Measurements from ENCODE around the gene NDUFAF3.
A peak's percentile ranks its signal among the peaks of the same experiment; 100 is the strongest.

Gene NDUFAF3

DNA sequence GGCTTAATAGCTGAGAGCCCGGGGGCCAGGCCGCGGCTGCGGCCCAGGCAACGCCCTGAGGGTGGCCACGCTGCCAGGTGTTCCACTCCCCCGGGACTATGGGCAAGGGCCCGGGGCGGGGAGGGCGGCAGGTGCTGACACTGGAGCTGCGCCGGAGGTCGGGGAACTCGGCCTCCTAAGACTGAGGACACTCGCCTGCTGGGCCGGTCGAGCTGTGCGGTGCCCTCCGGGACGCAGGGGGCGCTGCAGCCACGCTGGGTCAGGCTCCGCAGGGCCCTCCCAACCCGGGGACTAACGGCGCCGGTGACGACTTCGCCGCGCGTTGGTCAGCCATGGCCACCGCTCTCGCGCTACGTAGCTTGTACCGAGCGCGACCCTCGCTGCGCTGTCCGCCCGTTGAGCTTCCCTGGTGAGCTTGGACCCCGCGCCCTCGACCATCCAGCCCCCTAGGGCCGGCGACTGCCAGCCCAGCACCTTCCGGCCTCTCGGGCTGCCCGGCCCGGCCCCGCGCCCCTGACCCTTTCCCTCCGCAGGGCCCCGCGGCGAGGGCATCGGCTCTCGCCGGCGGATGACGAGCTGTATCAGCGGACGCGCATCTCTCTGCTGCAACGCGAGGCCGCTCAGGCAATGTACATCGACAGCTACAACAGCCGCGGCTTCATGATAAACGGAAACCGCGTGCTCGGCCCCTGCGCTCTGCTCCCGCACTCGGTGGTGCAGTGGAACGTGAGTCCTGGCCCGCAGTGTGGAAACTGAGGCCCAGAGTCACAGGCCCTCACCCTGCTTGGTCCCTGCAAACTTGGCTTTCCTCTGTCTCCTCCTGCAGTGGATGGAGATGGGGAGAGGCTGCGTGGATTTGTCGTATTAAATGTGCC lies at the start of gene NDUFAF3:
TSS of gene NDUFAF3 (plus strand) at position 309 of the 875 bp plus-strand sequence. CDS start at position 333, 24 bp downstream.
- DNase-seq (ENCODE audit: low read depth), result peak; percentile 87

GRCh38 chr3:48974076-48974864 lies 47.7 kb upstream of the NDUFAF3 start:
- no peak for DNase-seq (ENCODE audit: low read depth)

DNA sequence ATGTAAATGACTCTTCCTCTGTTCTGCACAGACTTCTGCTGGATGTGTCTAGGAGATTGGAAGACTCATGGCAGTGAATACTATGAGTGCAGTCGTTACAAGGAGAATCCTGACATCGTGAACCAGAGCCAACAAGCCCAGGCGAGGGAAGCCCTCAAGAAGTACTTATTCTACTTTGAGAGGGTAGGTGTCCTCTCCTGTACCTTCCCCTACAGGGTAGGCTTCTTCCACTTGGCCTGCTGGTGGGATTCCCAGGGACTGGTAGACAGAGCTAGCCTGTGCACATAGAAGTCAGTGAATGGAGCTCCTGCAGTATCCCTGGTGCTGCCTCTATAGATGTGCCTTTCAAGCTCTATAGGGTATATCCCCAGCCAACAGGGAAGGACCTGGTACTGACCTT lies 42.5 kb upstream of the NDUFAF3 start:
- no peak for DNase-seq (ENCODE audit: low read depth)

- DNase-seq (ENCODE audit: low read depth), result no peak
Measured at GRCh38 chr3:48980295-48980694, 41.6 kb upstream of the NDUFAF3 start.

DNA sequence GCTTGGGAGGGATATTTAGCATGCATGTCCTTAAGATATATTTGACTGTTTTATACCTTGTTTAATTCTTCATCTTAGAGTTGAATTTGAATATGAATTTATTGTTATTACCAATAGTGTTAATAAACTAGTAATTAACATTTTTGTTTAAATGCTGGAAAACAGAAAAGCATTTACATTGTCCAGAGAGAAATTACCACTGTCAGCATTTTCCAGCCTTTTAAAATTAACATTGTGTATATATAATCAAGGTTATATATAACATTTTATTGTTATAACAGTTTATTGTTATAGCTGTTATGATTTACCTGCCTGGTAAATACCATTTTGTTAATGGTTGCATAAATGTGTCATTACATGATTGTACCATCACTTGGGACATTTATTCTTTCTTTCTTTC lies 39.9 kb upstream of the NDUFAF3 start:
- DNase-seq (ENCODE audit: low read depth), result no peak

DNA sequence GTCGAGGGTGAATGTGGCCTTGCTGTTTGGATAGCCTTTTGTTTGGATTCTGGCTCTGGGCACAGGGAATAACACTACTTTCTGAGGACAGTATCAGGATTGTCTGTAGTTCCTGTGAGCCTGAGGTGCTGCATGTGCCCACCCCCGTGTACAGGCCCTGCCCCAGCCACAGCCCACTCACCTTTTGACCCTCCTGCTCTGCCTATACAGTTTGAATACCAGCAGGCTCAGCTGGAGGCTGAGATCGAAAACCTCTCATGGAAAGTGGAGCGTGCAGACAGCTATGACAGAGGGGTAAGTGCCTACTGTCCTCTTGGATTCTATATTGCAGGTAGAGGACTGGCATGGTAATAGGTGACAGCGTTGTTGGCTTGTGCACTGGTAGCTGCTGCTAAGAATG lies 39.2 kb upstream of the NDUFAF3 start:
- no peak for DNase-seq (ENCODE audit: low read depth)

- DNase-seq (ENCODE audit: low read depth), result no peak
Measured at GRCh38 chr3:48983096-48983495, 38.8 kb upstream of the NDUFAF3 start.

DNA sequence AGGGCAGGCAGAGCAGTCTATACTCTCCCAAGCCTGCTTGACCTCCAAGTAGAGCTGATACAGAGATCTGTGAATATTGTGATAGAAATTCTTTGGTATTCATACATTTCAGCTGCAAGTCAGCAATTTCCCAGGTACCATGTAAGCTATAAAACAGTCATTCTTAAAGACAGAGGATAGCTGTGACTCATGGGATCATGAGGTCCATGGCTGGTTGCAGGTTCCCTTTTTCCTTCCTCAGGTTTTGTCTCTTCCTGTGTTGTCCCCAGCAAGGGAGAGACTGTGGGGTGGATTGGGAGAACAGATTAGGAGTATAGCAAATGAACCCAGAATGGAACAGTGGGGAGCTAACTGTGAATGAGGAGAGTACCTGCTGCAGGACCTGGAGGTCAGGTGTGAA lies 37.3 kb upstream of the NDUFAF3 start:
- no peak for DNase-seq (ENCODE audit: low read depth)

- no peak for DNase-seq (ENCODE audit: low read depth)
Measured at GRCh38 chr3:48985831-48986376, 36.0 kb upstream of the NDUFAF3 start.

GRCh38 chr3:48989126-48989795 lies 32.7 kb upstream of the NDUFAF3 start:
- DNase-seq (ENCODE audit: low read depth), result no peak

DNA sequence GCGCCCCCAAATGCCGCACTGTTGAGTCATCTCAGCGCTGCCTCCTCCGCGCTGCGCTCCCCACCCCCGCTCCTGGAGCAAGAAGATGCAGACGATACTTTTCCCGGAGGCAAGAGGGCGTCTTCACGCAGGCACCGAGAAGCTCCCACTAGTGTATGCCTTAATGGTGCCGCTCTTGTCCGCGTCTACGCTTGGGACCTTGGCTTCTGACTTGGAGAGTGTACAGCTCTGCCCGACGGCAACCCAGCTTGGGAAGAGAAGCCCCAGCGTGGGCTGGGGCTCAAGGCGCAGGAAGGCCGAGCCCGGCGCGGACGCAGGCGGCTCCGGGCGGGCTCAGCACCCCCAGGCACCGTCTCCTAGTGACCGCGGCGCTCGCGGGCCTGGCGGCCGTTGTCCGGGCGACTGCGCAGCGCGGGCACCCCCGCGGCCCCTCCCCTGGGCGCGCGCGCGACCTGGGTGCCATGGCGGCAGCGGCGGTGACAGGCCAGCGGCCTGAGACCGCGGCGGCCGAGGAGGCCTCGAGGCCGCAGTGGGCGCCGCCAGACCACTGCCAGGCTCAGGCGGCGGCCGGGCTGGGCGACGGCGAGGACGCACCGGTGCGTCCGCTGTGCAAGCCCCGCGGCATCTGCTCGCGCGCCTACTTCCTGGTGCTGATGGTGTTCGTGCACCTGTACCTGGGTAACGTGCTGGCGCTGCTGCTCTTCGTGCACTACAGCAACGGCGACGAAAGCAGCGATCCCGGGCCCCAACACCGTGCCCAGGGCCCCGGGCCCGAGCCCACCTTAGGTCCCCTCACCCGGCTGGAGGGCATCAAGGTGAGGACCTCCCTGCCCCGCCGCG lies 31.9 kb upstream of the NDUFAF3 start, which contains the start of gene P4HTM:
TSS of gene P4HTM (plus strand) at position 446 of the 840 bp plus-strand sequence. CDS start at position 462, 16 bp downstream.
- peak; percentile 66 for DNase-seq (ENCODE audit: low read depth)

GRCh38 chr3:48990636-48991469 lies 31.1 kb upstream of the NDUFAF3 start:
- DNase-seq (ENCODE audit: low read depth), result no peak

GRCh38 chr3:48991851-48992545 lies 29.9 kb upstream of the NDUFAF3 start:
- DNase-seq (ENCODE audit: low read depth), result no peak

DNA sequence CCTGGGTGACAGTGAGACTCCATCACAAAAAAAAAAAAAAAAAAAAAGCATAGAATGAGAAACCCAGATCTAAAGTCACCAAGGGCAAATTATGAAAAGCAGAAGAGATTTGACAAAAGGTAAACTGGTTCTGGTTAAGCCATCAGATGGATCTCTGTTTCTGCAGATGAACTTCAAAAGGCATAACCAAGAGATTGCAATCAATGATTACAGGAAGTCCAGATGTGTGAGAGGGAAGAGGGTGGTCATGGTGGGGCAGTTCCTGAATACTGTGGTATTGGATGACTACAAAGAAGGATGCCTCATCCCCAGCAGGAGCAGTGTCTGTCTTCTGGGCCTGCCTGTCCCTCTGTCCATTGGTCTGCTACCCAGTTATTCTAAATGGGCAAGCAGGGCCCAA lies 28.1 kb upstream of the NDUFAF3 start:
- DNase-seq (ENCODE audit: low read depth), result no peak

DNA sequence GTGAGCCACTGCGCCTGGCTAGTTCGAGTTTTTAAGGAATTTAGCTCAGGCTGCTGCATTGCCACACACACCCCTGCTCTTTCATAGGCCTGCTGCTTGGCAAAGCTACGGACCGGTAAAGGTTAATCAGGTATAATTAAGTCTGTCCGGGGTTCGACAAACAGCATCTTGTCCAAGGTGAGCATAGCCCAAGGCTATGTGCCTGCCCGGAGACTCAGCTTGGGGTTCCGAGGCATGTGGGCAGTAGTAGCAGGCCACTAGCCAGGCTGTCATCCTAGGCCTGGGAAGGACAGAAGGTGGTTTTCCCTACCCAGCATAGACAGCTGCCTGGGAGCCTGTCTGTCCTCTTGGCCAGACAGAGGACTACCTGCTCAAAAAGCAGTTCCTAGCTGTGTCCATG lies 25.3 kb upstream of the NDUFAF3 start:
- DNase-seq (ENCODE audit: low read depth), result no peak

GRCh38 chr3:48997102-48997635 lies 24.8 kb upstream of the NDUFAF3 start:
- DNase-seq (ENCODE audit: low read depth), result no peak

DNA sequence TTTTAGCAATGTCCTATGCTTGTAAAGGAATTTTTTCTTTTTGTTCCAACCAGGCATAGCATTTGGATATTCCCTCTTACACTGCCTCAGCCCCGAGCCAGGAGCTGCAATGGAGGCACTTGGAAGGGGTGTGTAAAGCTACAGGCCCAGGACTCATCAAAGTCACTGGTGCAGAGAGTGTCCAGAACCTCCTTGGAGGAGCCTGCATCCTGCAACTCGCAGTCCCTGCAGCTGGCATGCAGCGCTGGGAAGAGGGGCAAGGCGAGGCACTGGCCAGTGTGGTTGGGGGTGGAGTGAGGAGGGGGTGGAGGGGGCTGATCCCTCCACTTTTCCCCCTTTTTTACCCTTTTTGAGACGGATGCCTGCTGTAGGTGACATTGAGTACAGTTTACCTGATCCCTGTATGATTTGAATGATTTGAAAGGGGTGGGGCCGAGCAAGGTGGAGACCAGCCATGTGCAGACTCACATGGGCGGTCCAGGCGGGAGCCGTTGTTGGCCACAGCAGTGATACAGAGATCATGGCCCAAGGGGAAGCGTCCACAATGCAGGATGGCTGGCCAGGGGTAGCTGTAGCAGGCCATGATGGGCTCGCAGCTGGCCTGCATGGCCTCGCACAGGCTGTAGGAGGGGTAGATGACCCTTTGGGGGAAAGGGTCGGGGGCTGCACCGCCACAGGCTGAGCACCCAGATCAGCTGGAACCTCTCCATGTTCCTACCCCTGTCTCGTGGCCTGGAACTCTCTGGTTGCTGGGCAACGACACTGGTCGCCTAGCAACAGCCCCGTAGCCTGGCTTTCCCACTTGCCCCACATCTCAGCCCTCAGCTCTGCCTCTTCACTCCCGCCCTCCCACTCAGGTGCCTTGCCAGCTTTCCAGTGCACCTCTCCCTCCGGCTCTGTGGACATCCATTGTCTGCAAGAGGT lies 23.9 kb upstream of the NDUFAF3 start:
- DNase-seq (ENCODE audit: low read depth), result no peak
